GM21390 (cell line): Measurements from ENCODE around the gene BLNK.
"Not testable (repeated sequence)": the region's sequence is repeated elsewhere in the genome, so short reads cannot be mapped to it uniquely, and the experiment has no call there.

Source experiments
- ATAC-seq: cut with Tn5 transposase; IDR thresholded peaks from one replicate; pipeline ENCODE4 v1.9.1; 2021; ENCODE audit not compliant: unreplicated experiment

The BLNK gene

GRCh38 chr10:96230527-96230926 lies 40.8 kb downstream of the BLNK start:
- no peak for ATAC-seq

- ATAC-seq: no peak
Measured at GRCh38 chr10:96229568-96230030, 41.8 kb downstream of the BLNK start.

DNA sequence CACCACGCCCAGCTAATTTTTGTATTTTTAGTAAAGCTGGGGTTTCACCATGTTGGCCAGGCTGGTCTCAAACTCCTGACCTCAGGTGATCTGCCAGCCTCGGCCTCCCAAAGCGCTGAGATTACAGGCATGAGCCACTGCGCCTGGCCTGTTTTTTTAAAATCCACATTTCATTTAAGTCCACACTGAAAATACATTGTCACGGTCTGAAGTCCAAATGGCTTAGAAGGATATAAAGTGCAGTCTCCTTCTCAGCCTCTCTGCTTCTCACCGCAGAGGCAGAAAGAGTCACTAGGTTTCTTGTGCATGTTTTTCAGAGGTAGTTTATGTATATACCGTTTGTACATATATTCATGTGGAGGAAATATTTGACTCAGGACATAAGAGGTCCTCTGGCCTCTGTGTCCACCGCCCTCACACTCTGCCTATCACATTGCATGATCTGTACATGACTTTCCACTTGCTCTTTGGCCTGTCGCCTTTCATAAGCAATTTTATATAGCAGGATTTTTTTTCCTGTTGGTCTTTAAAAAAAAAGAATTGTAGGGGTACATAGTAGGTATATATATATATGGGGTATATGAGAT lies 42.9 kb downstream of the BLNK start:
- ATAC-seq: no peak

GRCh38 chr10:96227206-96227605 lies 44.2 kb downstream of the BLNK start:
- no peak for ATAC-seq

DNA sequence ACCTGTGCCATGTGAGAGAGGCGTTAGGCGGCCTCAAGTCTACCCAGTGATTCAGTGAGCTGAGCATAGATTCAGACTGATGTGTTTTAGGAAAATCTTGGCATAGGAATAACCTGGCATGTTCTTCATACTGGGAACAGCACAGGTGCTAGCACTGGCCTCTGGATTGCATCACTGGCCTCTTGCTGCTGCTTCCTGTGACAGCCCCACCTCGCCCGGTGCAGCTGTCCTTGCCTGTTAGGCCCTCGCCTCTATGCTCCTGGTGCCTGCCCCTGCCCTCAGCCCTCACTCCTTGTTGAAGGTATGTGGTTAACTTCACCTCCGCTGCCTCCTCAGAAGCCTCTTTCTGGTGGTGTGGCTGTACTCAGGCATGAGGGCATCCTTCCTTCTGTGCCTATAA lies 46.2 kb downstream of the BLNK start:
- no peak for ATAC-seq

DNA sequence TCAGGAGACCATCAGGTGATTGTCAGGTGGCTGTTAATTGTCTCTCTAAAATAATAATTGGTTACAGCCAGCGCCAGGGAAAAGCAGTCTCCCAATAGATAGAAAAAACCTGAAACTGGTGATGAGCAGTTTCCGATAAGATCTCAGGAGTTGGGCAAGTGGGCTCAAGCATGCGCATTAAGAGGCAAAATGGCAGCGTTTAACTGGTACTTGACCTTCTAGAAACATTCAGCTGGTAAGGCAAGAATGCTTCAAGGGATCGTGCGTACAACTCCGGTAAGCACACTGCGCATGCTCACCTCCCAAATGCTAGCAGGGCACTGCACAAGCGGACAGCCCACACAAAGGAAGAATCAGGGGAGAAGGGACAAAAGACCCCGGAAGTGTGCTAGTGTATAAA lies 48.5 kb downstream of the BLNK start:
- no peak for ATAC-seq

DNA sequence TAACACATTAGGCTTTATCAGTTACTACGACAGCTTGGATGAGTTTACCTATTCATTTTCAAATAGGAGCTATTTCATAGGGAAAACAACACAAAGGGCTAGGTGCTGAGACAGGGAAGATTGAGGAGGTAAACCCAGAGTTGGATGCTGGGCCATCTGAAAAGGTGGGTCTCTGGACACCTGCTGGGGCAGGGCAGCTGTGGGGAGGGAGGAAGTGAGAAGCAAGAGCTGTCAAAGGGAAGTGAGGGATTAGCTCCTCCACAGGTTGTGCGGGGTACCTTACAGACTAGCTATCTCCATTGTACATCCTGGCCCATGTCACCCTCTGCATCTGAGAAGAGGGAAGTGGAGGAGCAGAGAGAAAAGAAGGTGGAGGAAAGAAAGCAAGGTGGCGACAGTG lies 48.9 kb downstream of the BLNK start:
- no peak for ATAC-seq

DNA sequence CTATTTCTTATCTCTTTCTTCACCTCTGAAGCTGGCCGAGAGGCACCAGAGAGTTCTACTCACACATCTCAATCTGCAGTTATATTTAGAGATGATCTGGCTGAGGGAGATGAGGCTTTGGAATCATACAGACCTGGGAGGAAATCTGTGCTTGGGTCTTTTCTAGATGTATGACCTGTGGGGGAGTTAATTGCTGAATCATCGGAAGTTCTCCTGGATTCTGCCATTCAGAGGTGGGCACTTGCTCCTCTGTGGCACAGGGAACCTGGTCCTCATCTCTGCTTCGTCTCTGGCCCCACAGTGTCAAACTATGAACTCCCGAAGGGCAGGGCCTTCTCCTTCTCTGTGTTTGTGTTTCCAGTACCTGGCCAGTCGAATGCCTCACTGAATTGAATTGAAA lies 52.5 kb downstream of the BLNK start:
- ATAC-seq: no peak

DNA sequence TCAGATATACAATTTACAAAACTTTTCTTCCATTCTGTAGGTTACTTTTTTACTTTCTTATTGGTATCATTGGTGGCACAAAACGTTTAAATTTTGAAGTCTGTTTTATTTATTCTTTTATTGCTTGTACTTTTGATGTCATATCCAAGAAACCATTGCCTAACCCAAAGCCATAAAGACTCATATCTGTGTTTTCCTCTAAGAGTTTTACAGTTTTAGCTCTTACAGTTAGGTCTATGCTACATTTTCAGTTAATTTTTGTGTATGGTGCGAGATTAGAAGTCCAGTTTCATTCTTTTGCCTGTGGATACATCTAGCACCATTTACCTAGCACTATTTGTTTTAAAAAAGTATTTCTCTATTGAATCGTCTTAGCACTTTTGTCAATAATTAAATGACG lies 53.7 kb downstream of the BLNK start:
- ATAC-seq: no peak

GRCh38 chr10:96216775-96217174 lies 54.6 kb downstream of the BLNK start:
- ATAC-seq: no peak

- no peak for ATAC-seq
Measured at GRCh38 chr10:96212911-96213310, 58.5 kb downstream of the BLNK start.

DNA sequence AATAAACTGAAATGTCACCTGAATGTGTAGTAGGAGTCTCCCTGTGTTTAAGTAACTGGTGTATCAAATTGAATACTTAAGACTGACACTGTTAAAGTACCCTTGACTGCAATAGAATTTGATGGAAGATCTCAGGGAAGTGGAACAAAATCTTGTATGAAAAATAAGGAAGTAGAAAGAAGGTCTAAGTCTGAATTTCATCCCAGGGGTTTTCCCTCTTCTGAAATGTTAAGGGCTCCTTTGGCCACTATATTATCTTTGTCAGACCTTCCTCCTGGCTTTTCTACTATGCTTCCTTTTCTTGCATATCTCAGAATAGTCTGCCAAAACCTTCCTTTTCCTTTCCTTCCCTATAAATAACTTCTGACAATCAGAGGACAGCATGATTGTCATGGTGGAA lies 59.6 kb downstream of the BLNK start:
- no peak for ATAC-seq

DNA sequence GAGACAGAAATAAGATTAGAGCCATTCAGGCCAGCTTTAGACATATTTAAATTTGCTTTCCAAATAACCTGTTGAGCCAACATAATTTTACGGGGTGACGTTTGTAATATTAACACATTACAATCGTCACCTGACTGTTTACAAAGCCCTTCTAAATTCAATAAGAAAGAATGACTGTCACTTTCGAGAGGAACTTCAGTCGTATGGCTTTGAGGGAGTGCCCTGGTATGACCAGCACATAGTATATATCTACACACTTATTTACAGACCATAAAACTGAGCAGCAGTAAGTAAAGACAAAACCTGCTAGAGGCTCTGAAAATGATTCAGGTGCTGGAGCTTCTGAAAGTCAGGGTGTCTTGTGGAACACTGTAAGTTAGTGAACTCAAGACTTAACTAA lies 62.4 kb downstream of the BLNK start:
- no peak for ATAC-seq

GRCh38 chr10:96208271-96208670 lies 63.1 kb downstream of the BLNK start:
- ATAC-seq: peak; percentile 73

DNA sequence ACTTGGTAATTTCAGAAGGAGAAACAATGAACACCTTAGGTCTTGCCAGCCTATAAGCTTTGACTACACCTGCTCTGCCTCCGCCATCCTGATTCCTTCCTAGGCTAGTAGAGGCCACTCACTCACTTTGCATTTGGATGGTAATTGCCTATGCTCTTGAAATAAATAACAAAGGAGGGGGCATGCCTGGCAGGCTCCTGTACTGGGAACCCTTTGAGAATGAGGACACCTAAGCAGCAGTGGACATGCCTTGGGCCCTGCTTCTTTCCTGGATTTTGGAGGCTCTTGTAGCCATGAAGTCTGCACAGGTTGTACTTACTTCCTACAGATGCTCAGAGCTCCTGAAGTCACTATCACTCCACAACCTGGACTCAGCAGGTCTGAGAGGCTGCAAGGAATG lies 65.8 kb downstream of the BLNK start:
- ATAC-seq: no peak

DNA sequence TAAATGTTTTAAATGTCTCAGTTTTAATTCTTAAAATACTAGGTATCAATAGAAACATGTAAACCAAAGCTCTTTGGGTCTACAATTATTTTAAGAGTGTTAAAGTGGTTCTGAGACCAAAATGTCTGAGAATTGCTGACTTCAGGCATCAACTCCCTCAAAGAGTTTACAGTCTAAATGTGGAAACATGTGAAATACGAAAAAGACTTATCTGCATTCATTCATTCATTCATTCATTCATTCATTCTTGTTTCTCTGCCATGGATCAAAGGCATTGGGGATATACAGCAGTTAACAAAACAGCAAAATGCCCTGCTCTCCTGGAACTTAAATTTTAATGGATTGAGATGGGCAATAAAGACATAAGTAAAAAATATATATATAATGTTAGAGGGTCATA lies 69.8 kb downstream of the BLNK start:
- ATAC-seq: no peak

DNA sequence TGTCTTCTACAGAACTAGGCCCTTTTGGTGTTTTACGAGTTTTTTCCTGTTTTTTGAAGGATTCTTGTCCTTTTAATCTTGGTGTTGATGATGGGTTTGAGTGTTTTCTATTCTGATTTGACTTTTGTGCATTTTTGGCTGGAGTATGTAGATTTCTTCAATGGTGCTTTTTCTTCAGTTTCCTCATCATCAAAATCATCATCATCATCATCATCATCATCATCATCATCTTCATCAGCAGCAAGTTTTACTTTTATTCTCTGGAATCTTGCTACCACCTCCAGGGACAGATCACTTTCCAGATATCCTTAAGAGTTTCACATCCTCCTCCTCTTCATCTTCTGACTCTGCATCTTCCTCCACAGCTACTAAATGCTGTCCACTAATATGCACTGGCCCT lies 81.9 kb downstream of the BLNK start:
- ATAC-seq: not testable (repeated sequence)

- ATAC-seq: no peak
Measured at GRCh38 chr10:96188916-96189315, 82.5 kb downstream of the BLNK start.

- ATAC-seq: no peak
Measured at GRCh38 chr10:96188421-96188820, 82.9 kb downstream of the BLNK start.

DNA sequence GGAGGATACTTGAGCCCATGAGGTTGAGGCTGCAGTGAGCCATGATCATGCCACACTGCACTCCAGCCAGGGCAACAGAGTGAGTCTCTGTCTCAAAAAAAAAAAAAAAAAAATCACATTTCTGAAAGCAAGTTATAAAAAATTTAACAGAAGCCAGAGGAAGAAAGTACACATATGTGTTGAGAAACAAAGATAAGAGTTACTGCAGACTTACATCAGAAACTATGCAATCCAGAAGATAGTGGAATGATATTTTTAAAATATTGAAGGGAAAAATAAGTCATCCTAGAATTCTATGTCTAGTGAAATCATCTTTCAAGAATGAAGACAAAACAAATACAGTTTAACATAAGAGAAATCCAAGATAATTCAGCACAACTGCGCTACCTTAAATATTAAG lies 94.4 kb downstream of the BLNK start:
- ATAC-seq: no peak

- no peak for ATAC-seq
Measured at GRCh38 chr10:96172666-96173065, 98.7 kb downstream of the BLNK start.

- ATAC-seq: no peak
Measured at GRCh38 chr10:96170230-96170629, 101.1 kb downstream of the BLNK start.

DNA sequence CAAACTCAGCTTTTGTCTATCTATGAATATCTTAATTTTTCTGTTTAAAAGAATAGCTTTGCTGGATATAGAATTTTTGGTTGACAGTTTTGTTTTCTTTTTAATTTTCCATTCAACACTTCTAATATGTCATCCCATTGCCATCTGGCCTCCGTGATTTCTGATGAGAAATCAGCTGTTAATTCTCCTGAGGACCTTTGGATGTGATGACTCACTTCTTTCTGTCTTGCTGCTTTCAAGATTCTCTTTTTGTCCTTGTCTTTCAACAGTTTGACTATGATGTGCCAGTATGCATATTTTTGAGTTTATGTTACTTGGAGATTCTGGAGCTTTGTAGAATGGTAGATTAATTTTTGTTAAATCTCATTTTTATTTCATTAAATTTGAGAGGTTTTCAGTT lies 102.8 kb downstream of the BLNK start:
- no peak for ATAC-seq

GRCh38 chr10:96165726-96166125 lies 105.6 kb downstream of the BLNK start:
- ATAC-seq: no peak
